A549 (cell line): ENCODE measurements around the gene PRKAR1B.
"Not testable (repeated sequence)": the region's sequence is repeated elsewhere in the genome, so short reads cannot be mapped to it uniquely, and the experiment has no call there.

Experiments
- CEBPB ChIP-seq, 2 experiments: fragments of >200 bp in 1 of 2; sonication (Bioruptor Twin) in 1 of 2; formaldehyde crosslinking in 1 of 2; IDR thresholded peaks; 2 replicates each; pipeline ENCODE4 v1.6.1; 2012 to 2016
- MYC ChIP-seq: IDR thresholded peaks from 2 replicates; pipeline ENCODE4 v1.6.1; 2012; ENCODE audit warnings: mild to moderate bottlenecking, inconsistent platforms, low read length, improper control_type of control experiment, borderline replicate concordance
- POLR2A ChIP-seq: IDR thresholded peaks from 2 replicates; pipeline ENCODE4 v1.6.1; 2012; ENCODE audit warnings: mild to moderate bottlenecking, low read length
- ZFP36 ChIP-seq: fragments of 450-650 bp; IDR thresholded peaks from 2 replicates; pipeline ENCODE4 v1.6.1; 2014; ENCODE audit warnings: borderline replicate concordance; ENCODE audit not compliant: partially characterized antibody
- ZSCAN20 ChIP-seq: fragments of 250-450 bp; sonication (Bioruptor Pico); IDR thresholded peaks from 2 replicates; pipeline ENCODE4 v1.8.0; 2022; ENCODE audit warnings: mild to moderate bottlenecking, moderate library complexity
- TF ChIP-seq, protein P1 (sequence below): fragments of >200 bp; sonication (Bioruptor Twin); formaldehyde crosslinking; IDR thresholded peaks from 3 replicates; pipeline ENCODE4 v1.5.1; 2016
- TF ChIP-seq, protein P2 (sequence below): fragments of 200-600 bp; sonication (generic); IDR thresholded peaks from 2 replicates; pipeline ENCODE4 v1.6.1; 2016; ENCODE audit warnings: antibody characterized with exemption, mild to moderate bottlenecking, moderate library complexity

GRCh38 chr7:743341-744127, 16.5 kb upstream of the PRKAR1B start:
- TF ChIP-seq, protein P1, sequence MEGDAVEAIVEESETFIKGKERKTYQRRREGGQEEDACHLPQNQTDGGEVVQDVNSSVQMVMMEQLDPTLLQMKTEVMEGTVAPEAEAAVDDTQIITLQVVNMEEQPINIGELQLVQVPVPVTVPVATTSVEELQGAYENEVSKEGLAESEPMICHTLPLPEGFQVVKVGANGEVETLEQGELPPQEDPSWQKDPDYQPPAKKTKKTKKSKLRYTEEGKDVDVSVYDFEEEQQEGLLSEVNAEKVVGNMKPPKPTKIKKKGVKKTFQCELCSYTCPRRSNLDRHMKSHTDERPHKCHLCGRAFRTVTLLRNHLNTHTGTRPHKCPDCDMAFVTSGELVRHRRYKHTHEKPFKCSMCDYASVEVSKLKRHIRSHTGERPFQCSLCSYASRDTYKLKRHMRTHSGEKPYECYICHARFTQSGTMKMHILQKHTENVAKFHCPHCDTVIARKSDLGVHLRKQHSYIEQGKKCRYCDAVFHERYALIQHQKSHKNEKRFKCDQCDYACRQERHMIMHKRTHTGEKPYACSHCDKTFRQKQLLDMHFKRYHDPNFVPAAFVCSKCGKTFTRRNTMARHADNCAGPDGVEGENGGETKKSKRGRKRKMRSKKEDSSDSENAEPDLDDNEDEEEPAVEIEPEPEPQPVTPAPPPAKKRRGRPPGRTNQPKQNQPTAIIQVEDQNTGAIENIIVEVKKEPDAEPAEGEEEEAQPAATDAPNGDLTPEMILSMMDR = not testable (repeated sequence)
- TF ChIP-seq, protein P2, sequence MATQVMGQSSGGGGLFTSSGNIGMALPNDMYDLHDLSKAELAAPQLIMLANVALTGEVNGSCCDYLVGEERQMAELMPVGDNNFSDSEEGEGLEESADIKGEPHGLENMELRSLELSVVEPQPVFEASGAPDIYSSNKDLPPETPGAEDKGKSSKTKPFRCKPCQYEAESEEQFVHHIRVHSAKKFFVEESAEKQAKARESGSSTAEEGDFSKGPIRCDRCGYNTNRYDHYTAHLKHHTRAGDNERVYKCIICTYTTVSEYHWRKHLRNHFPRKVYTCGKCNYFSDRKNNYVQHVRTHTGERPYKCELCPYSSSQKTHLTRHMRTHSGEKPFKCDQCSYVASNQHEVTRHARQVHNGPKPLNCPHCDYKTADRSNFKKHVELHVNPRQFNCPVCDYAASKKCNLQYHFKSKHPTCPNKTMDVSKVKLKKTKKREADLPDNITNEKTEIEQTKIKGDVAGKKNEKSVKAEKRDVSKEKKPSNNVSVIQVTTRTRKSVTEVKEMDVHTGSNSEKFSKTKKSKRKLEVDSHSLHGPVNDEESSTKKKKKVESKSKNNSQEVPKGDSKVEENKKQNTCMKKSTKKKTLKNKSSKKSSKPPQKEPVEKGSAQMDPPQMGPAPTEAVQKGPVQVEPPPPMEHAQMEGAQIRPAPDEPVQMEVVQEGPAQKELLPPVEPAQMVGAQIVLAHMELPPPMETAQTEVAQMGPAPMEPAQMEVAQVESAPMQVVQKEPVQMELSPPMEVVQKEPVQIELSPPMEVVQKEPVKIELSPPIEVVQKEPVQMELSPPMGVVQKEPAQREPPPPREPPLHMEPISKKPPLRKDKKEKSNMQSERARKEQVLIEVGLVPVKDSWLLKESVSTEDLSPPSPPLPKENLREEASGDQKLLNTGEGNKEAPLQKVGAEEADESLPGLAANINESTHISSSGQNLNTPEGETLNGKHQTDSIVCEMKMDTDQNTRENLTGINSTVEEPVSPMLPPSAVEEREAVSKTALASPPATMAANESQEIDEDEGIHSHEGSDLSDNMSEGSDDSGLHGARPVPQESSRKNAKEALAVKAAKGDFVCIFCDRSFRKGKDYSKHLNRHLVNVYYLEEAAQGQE = not testable (repeated sequence)
- not testable (repeated sequence) for TF ChIP-seq POLR2A; ZSCAN20 (CRISPR knock-in tag); CEBPB (IDR thresholded peaks at IDR 0.05); MYC; ZFP36
